ENCODE results near the gene PPM1L. TPM values are rescaled to one million over a fixed set of nuclear protein-coding genes. Genes with fewer than 3 reads are reported as not detected.

Gene PPM1L
- total RNA-seq, 1 donor from 2014 or later, result 1.0 TPM

GRCh38 chr3:161104561-161105551 lies 348.8 kb downstream of the PPM1L start, which contains the start of gene B3GALNT1:
Gene B3GALNT1 (minus strand): TSS chr3:161105349. CDS start chr3:161086754, 18,595 bp downstream.
- peak; percentile 60 for DNase-seq

- no peak for DNase-seq
Observed at GRCh38 chr3:161107311-161107710, 351.3 kb downstream of the PPM1L start.

- no peak for DNase-seq
Observed at GRCh38 chr3:161108840-161109239, 352.8 kb downstream of the PPM1L start.

DNA sequence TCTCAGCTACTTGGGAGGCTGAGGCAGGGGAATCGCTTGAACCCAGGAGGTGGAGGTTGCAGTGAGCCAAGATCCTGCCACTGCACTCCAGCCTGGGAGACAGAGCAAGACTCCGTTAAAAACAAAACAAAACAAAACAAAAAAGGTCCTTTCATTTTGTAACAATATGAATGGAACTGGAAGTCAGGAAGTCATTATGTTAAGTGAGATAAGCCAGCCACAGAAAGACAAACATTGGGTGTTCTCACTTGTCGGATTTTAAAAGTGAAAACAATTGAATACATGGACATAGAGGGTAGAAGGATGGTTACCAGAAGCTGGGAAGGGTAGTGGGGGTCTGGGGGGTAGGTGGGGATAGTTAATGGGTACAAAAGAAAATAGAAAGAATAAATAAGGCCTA lies 361.6 kb downstream of the PPM1L start:
- peak; percentile 60 for DNase-seq

GRCh38 chr3:161126495-161126894 lies 370.5 kb downstream of the PPM1L start:
- peak; percentile 7 for DNase-seq

Other genes with a start within 250 kb of the PPM1L start
- 23.5 and 35.5 TPM in 2 replicates for gene KPNA4, start 190.7 kb upstream of the PPM1L start, total RNA-seq
- gene ARL14, start 79.1 kb upstream of the PPM1L start, total RNA-seq, result not detected in 2 replicates